Measurements from ENCODE around the gene ZNG1C.
"Not testable (repeated sequence)": the region's sequence is repeated elsewhere in the genome, so short reads cannot be mapped to it uniquely, and the experiment has no call there.

The ZNG1C gene

DNA sequence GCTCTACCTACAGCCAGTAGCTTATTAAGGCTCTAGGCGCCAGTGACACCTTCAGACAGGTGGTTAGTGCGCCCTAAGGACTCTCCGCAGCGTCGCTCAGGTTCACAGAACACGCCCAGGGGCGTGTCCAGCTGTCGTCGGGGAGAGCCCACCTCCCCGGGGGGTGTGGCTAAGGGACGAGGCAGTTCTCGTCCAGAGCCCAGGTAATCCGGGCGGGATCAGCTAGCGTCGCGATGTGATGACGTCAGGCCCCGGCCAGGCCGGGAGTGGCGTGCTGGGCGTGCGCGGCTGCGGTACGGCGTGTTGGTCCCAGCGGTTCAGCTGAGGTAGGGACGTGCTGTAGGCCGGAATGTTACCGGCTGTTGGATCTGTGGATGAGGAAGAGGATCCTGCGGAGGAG lies at the start of gene ZNG1C:
Gene ZNG1C (plus strand): TSS at position 301 of the 400 bp plus-strand sequence. CDS start 49 bp downstream, at position 350.
- not testable (repeated sequence) for FAIRE-seq

- not testable (repeated sequence) for FAIRE-seq
These were observed 654 bp downstream of the ZNG1C start for GRCh38 chr9:68242437-68242836.

- FAIRE-seq: not testable (repeated sequence)
These were observed 39.3 kb downstream of the ZNG1C start for GRCh38 chr9:68281041-68281440.

GRCh38 chr9:68302567-68302966 lies 60.8 kb downstream of the ZNG1C start, which contains the start of gene FOXD4L3:
TSS of gene FOXD4L3 (plus strand) at chr9:68302867. CDS start at chr9:68302952, 85 bp downstream.
- FAIRE-seq: not testable (repeated sequence)

- FAIRE-seq: not testable (repeated sequence)
These were observed 62.0 kb downstream of the ZNG1C start for GRCh38 chr9:68303771-68304170.

GRCh38 chr9:68304212-68304611 lies 62.4 kb downstream of the ZNG1C start:
- FAIRE-seq: not testable (repeated sequence)

DNA sequence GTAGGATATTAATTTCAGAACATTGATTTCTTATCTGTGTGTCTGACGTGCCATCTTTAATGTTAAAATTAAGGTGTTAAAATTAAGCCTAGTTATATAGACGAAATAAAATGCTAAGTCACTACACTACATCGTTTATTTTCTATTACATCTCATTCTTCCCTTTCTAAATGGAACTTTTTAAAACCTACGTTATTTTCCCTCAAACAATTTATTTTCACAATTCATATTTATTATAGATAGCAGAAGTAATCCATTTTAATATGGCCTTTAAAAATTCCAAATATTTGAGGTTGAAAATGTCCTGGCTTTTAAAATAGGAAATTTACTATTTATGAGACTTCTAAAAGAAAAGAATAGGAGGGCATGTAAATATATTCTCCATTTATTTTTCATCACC lies 63.0 kb downstream of the ZNG1C start:
- FAIRE-seq: not testable (repeated sequence)

GRCh38 chr9:68305680-68306285 lies 64.0 kb downstream of the ZNG1C start:
- not testable (repeated sequence) for FAIRE-seq

DNA sequence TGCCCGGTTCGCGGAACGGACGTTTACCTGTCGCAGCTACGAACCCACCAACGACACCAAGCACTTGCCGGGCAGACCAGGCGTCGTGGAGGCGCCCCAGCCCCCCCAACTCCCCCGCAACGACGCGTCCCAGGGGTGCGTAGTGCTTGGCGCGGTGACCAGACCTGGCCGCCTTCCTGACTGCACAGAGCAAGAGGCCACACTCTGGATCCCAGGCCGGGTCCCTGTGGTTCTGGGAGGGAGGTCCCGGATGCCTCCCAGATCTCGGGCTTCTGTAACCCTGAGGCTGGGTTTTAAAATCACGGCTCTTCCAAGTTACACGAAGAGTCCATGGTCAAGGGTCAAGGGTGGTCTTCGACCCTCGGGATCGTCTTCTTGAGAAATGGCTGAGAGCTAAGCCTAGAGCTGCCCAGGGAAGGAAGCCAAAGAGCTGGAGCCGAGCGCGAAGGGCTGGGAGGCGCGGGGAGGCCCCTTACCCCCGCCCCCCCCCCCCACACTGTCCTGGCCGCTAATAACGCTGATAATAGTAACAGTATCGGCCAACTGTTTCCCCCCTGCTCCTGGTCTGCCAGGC lies 64.7 kb downstream of the ZNG1C start:
- FAIRE-seq: not testable (repeated sequence)

DNA sequence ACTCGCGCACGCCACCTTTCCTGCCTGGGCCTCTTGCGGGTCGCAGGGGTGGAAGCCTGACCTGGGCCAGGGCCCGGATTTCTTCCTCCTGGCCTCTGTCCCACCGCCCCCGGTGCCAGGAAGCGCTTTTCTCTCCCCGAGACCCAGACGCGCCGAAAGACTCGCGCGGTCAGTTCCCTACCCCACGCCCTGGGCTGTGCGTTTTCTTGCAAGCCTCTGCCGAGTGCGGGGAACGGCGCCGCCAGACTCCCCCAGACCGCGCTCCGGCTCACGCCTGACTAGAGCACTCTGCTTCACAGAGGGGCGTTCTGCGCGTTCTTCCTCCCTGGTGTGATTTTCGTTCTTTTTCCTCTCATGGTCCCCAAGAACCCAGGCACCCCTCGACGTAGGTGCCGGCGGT lies 65.3 kb downstream of the ZNG1C start:
- FAIRE-seq: not testable (repeated sequence)

GRCh38 chr9:68307654-68308053 lies 65.9 kb downstream of the ZNG1C start:
- not testable (repeated sequence) for FAIRE-seq

DNA sequence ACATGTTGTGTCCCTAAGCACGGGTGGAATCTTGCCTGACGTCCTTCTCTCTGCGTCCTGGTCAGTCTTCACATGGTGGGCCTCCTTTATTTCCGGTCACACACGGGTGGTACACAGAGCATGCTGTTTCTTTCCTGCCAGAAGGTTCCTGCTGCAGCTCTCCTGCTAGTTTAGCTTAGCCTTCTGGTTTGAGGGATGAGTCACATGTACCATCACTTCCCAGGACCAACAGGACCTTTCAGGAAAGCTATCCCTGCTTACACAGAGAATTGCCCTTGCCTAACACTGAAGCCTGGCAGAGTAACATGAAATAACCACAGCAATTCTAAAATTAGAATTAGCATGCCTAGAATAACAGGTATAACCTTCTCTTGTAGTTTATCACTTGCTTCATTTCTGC lies 69.4 kb downstream of the ZNG1C start:
- FAIRE-seq: not testable (repeated sequence)

GRCh38 chr9:68318209-68318608 lies 76.4 kb downstream of the ZNG1C start:
- FAIRE-seq: not testable (repeated sequence)

DNA sequence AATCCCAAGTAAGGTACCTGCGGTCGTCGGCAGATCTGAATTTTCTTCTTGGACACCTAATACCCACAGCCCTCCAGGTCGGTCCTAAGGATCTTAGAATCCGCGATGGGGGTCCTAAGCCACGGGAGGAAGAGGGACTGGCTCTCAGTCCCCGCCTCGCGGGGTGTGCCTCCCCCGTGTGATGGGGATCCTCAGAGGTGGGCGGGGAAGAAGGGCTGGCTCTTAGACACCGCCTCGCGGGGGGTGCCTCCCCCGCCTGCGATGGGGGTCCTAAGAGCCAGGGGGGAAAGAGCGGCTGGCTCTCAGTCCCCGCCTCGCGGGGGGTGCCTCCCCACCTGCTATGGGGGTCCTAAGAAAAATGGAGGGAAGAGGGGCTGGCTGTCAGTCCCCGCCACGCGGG lies 82.0 kb downstream of the ZNG1C start:
- not testable (repeated sequence) for FAIRE-seq

GRCh38 chr9:68324518-68324917 lies 82.7 kb downstream of the ZNG1C start:
- FAIRE-seq: not testable (repeated sequence)

- FAIRE-seq: not testable (repeated sequence)
These were observed 87.3 kb downstream of the ZNG1C start for GRCh38 chr9:68329106-68329505.

DNA sequence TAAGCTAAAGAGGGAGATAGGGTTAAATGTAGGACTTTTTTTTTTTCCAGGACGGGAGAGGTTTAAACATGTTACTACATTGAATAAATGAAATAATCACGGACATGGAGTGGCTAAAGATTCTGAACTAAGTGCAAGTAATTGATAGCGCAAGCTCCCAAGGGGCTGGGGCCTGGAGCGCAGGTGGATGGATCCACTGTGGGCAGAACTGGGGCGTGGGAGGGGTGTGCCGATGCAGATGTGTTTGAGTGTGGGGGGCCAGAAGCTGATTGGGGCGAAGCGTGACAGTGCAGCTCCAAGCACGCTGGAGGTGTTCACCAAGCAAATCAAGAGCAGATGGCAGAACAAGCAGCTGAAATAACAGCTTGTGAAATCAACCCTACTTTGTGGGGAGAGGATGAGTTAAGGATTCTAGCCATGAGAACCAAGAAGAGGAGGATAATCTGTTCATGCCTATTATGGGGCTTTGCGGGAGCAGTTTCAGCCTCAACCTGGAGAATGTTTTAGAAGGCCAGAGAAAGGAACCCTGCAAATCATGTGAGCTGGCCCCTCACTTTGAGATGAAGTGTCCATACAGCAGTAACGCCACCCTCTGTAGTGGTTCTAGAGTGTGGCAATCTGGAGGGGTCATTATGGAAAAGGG lies 88.9 kb downstream of the ZNG1C start:
- FAIRE-seq: not testable (repeated sequence)

DNA sequence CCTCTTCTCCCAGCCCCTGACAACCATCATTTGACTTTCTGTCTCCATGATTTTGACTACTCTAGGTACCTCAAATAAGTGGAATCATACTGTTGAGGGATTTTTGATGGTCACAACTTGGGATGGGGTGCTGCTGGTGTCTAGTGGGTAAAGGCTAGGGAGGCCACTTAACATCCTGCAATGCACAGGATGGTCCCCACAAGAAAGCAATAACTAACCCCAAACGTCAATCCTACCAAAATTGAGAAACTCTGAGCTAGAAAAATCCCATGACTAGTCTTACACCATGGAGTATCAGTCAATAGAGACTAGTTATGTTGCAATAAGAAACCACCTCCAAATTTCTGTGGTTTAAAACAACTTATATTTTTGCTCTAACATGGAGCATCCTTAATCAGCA lies 90.3 kb downstream of the ZNG1C start:
- FAIRE-seq: not testable (repeated sequence)

DNA sequence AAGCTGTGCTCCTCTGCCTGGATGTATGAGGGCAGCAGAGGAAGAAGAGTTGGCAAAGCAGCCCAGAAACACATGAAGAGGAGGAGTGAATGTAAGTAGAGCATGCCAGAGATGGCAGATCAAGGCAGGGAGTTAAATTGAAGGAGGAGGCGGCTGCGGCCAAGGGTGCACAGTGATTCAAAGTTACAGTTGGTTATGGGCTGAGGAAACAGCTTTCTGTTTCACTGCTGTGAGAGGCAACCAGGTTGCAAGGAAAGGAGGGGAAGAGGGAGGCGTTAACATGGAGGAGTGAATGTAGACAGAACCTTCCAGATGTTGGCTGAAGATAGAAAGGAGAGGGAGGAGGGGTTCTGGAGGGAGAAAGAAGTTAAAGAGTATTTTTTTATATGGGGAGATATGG lies 94.2 kb downstream of the ZNG1C start:
- FAIRE-seq: not testable (repeated sequence)

GRCh38 chr9:68336639-68337339 lies 95.0 kb downstream of the ZNG1C start:
- FAIRE-seq: not testable (repeated sequence)

GRCh38 chr9:68338000-68338399 lies 96.2 kb downstream of the ZNG1C start:
- FAIRE-seq: not testable (repeated sequence)

DNA sequence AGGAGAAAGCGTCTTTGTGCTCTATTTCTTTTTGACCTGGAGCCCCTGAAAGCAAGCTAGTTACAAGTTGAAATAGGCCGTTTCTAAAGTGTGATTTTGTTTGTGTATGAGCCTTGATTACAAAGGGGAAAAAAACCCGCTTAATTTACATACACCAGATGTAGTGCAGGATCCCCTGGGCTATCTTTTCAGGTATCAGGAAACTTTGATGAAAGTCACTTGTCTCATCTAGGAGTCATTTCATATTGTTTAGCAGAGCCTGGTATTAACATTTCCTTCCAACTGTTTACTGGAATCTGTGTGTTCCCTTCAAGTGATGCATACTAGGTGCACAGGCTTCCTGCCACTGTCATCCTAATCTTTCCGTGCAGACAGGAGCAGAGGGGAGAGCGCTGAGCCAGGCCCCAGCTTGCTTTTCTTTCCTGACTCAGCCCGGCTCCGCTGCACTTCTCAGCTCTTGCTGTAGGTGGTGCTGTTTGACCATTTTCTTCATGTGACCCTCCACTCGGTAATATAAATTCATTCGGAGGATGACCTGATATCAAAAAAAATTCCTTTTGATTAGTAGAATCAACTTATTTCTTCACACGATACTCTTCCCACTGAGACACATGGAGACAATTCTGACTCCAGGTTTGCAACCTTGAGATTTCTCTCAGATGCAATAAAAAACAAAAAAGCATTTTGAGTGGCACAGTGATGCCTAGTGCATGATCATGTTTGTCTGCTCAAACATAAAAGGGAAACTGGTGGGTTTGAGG lies 100.7 kb downstream of the ZNG1C start:
- not testable (repeated sequence) for FAIRE-seq
